Activated CD8-positive, alpha-beta memory T cell treated with anti-CD3 and anti-CD28 coated beads for 4 hours (primary cell): ENCODE data around the gene CBLB.
"Not testable (repeated sequence)": the region's sequence is repeated elsewhere in the genome, so short reads cannot be mapped to it uniquely, and the experiment has no call there.

Experiments
- DNase-seq, 2 donors: peaks; one replicate each; pipeline ENCODE4 v3.0.0-alpha.2; 2020; ENCODE audit warnings: low read depth in 2 of 2

CBLB gene

DNA sequence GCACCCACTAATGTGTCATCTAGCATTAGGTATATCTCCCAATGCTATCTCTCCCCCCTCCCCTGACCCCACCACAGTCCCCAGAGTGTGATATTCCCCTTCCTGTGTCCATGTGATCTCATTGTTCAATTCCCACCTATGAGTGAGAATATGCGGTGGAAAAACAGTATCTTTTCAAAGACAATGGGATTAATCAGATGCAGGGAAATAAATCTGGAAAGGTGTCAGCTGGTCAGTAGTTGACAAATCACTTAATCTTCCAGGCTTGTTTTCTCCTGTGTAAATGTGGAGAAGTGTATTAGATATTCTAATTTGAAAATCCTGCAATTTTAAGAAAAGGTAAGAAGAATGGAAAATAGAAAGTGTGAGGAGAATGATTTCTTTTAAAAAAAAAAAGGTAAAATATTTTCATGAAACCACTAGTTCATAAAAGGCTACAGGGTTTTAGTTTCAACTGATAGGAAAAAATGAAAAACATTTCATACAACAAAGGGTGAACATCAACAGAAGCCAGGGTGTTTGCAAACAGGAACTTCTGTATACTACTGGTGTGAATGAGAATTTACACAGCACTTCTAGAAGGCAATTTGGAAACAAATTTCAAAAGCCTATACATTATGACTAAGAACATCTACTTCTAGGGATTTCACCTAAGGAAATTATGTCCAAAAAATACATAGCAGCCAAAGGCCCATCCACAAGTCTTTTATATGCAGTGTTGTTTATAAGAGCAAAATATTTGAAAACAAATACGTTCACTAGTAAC, 113.5 kb downstream of the CBLB start:
- DNase-seq = no peak

DNA sequence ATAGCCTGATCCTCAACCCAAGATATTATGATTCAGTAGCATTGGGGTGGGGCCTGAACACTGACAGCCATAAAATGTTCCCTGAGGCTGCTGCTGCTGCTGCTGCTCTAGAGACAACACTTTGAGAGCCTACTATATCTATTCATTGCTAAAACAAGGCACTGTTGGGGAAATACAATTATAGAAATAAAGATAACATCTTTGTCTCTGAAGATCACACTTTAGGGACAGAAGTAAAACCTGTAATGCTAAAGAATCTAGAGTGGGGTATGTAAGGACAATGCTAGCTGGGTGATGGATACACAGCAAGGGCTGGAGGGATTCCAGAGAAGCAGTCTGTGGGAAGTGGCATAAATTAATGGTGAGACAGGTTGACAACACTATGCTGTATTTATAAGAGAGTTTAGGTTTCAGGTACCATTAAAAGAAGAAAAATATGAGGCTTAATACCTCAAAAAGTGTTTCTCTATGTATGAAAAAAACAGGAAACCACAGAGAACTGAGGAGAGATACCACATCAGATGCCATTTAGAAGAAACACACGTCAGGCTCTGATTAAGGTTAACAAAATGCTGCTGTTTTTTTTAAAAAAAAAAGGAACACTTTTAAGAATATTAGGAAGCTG, 115.9 kb downstream of the CBLB start:
- no peak for DNase-seq

GRCh38 chr3:105747696-105748095, 121.1 kb downstream of the CBLB start:
- no peak for DNase-seq

DNA sequence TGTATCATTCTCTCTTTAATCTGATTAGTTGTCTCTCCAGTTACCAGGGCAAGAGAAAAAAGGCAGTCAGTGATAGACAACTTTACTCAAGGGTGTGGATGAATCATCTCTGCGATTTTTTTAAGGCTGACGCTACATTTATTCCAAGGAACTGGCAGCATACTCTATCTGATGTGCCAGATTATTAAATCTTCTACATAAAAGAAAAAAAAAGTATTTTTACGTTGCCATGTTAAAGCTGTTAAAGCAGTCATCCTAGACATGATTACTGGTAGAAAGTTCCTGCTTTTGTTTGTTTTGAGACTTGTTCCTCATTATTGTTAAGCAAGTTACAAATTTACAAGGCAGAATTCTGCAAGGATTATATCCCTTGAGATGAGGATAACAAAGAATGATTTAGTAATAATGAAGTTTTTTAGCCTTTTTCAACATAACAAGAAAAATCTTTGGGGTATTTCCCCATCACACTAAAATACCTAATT, 121.7 kb downstream of the CBLB start:
- no peak for DNase-seq

DNA sequence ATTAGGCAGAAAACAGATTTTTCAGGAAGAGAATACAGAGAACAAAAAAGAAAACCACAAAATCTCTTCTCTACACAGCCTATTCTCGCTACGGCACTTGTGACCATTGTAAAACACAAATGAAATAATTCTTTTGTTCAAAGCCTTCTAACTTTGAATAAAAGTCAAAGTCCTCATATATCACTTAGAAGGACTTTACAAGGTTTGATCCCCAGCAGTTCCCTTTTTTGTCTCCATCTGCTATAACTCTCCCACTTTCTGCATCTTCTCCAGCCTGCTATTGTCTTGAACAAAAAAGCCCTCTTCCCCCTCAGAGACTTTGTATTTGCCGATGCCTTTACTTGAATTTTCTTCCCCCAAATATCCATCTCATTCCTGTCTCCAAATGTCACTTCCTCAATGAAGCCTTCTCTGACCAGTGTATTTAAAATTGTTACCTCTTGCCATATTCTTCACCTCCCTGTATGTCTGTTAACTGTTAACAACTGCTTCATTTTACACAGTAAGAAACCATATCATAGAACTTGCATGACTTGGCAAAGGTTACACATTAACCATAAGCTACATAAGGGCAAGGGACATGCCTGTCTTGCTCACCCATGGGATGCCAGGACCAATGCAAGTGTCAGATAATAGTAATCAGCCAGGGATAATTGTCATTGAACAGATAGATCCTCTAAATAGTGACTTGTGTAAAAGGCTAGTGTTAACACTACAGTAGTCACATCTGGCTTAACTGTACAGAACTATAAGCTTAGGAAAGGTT, 122.4 kb downstream of the CBLB start:
- no peak for DNase-seq

DNA sequence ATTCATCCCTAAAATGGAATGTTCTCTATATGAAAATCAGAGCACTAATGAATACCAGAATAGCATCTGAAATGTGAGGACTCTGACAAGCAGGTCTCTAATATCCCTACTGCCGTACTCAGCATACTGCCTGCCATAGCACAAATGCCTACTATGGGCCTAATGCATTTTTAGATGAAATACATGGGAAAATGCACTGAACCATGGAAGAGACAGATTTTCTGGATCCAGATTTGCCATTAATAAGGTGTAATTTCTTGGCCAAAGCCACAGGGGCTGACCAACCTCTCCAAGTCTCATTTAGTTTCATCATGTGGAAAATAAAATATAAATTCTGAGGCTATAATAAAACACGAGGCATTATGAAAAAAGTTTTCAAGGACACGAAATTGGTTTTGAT, 123.8 kb downstream of the CBLB start:
- DNase-seq = no peak

GRCh38 chr3:105744202-105744601, 124.6 kb downstream of the CBLB start:
- no peak for DNase-seq

- no peak for DNase-seq
These were observed 135.5 kb downstream of the CBLB start for GRCh38 chr3:105733356-105733755.

- no peak for DNase-seq
These were observed 137.1 kb downstream of the CBLB start for GRCh38 chr3:105731686-105732085.

- DNase-seq = no peak
These were observed 137.9 kb downstream of the CBLB start for GRCh38 chr3:105730801-105731354.

- no peak for DNase-seq
These were observed 139.1 kb downstream of the CBLB start for GRCh38 chr3:105729667-105730066.

- DNase-seq = no peak
These were observed 140.0 kb downstream of the CBLB start for GRCh38 chr3:105728771-105729312.

DNA sequence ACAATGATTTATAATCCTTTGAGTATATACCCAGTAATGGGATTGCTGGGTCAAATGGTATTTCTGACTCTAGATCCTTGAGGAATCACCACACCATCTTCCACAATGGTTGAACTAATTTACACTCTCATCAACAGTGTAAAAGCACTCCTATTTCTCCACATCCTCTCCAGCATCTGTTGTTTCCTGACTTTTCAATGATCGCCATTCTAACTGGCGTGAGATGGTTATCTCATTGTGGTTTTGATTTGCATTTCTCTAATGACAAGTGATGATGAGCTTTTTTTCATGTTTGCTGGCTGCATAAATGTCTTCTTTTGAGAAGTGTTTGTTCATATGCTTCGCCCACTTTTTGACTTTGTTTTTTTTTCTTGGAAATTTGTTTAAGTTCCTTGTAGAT, 141.8 kb downstream of the CBLB start:
- not testable (repeated sequence) for DNase-seq

- DNase-seq = no peak
These were observed 145.8 kb downstream of the CBLB start for GRCh38 chr3:105722943-105723556.

GRCh38 chr3:105719791-105720190, 149.0 kb downstream of the CBLB start:
- no peak for DNase-seq

DNA sequence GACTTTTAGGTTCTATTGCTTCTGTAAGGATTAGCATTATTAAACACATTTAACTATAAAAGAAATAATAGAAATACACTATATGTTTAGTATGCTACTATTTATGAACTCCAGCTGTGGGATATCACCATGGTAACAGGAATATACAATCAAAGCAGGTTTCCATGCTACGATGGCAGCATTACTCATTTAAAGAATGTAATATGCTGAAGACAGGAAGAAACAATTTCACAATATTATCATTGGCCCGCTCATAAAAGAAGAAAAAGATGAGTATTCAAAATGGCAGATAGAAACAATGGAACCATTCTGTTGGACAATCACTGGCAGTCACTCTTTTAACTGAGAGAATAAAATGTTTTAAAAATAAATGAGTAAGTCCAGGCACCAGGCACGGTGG, 153.4 kb downstream of the CBLB start:
- DNase-seq = no peak

GRCh38 chr3:105714453-105714852, 154.4 kb downstream of the CBLB start:
- DNase-seq = no peak

GRCh38 chr3:105708980-105709379, 159.8 kb downstream of the CBLB start:
- DNase-seq = no peak

GRCh38 chr3:105707009-105707408, 161.8 kb downstream of the CBLB start:
- no peak for DNase-seq

- DNase-seq = no peak
These were observed 163.9 kb downstream of the CBLB start for GRCh38 chr3:105704726-105705410.

DNA sequence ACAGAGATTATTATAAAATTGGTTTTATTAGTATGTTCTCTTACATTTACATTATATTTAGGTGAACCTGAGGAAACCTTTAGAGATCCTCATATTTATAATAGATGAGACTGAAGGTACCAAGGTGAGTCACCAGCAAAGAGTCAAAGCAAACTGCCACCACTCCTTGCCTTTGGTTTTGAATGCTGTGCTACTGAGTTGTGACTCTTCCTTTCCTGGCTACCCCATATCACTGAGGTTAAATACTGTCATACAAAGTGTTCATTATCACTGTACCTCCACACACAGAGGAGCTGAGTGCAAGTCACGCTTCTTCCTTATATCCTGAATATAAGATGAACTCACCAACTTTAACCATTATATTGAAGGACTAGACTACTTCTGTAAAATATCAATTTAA, 168.2 kb downstream of the CBLB start:
- no peak for DNase-seq
